GM19455 (cell line): Measurements from ENCODE around the gene GCNT1.
"Not testable (repeated sequence)": the region's sequence is repeated elsewhere in the genome, so short reads cannot be mapped to it uniquely, and the experiment has no call there.

Experiments
- ATAC-seq: cut with Tn5 transposase; IDR thresholded peaks from one replicate; pipeline ENCODE4 v1.9.1; 2021; ENCODE audit not compliant: unreplicated experiment

Gene GCNT1

GRCh38 chr9:76458903-76459693, at the start of gene GCNT1:
TSS of gene GCNT1 (plus strand) at chr9:76459182. CDS start at chr9:76502382, 43,200 bp downstream.
- ATAC-seq, result peak; percentile 83

GRCh38 chr9:76412638-76413037, 46.3 kb upstream of the GCNT1 start:
- ATAC-seq, result no peak

- no peak for ATAC-seq
Measured at GRCh38 chr9:76413658-76414057, 45.3 kb upstream of the GCNT1 start.

GRCh38 chr9:76414661-76415060, 44.3 kb upstream of the GCNT1 start:
- ATAC-seq, result peak; percentile 60

GRCh38 chr9:76415154-76415553, 43.8 kb upstream of the GCNT1 start:
- ATAC-seq, result no peak

GRCh38 chr9:76415731-76416130, 43.3 kb upstream of the GCNT1 start:
- ATAC-seq, result no peak

GRCh38 chr9:76417394-76417793, 41.6 kb upstream of the GCNT1 start:
- ATAC-seq, result no peak

GRCh38 chr9:76419782-76420380, 39.1 kb upstream of the GCNT1 start:
- ATAC-seq, result no peak

- no peak for ATAC-seq
Measured at GRCh38 chr9:76423216-76424177, 35.5 kb upstream of the GCNT1 start.

GRCh38 chr9:76424491-76424890, 34.5 kb upstream of the GCNT1 start:
- ATAC-seq, result no peak

GRCh38 chr9:76425677-76426453, 33.1 kb upstream of the GCNT1 start:
- no peak for ATAC-seq

- ATAC-seq, result no peak
Measured at GRCh38 chr9:76426807-76427419, 32.1 kb upstream of the GCNT1 start.

- no peak for ATAC-seq
Measured at GRCh38 chr9:76431601-76432000, 27.4 kb upstream of the GCNT1 start.

- no peak for ATAC-seq
Measured at GRCh38 chr9:76433406-76433805, 25.6 kb upstream of the GCNT1 start.

- no peak for ATAC-seq
Measured at GRCh38 chr9:76433836-76434235, 25.1 kb upstream of the GCNT1 start.

- not testable (repeated sequence) for ATAC-seq
Measured at GRCh38 chr9:76434897-76435296, 24.1 kb upstream of the GCNT1 start.

- ATAC-seq, result not testable (repeated sequence)
Measured at GRCh38 chr9:76437017-76437699, 21.8 kb upstream of the GCNT1 start.

GRCh38 chr9:76438841-76439588, 20.0 kb upstream of the GCNT1 start:
- peak; percentile 60 for ATAC-seq
